ENCODE data around the gene NDUFA9.

- no peak for TF ChIP-seq POLR2AphosphoS5 (IDR thresholded peaks at IDR 0.05)
- TF ChIP-seq, protein P1, sequence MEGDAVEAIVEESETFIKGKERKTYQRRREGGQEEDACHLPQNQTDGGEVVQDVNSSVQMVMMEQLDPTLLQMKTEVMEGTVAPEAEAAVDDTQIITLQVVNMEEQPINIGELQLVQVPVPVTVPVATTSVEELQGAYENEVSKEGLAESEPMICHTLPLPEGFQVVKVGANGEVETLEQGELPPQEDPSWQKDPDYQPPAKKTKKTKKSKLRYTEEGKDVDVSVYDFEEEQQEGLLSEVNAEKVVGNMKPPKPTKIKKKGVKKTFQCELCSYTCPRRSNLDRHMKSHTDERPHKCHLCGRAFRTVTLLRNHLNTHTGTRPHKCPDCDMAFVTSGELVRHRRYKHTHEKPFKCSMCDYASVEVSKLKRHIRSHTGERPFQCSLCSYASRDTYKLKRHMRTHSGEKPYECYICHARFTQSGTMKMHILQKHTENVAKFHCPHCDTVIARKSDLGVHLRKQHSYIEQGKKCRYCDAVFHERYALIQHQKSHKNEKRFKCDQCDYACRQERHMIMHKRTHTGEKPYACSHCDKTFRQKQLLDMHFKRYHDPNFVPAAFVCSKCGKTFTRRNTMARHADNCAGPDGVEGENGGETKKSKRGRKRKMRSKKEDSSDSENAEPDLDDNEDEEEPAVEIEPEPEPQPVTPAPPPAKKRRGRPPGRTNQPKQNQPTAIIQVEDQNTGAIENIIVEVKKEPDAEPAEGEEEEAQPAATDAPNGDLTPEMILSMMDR (IDR thresholded peaks at IDR 0.05), result no peak
Measured at GRCh38 chr12:4603421-4603820, 45.5 kb upstream of the NDUFA9 start.

Measured in upper lobe of left lung (tissue), 4 donors.